A549 treated with AZD2906 at 1 μM for 4 hours (cell line): ENCODE data around the gene FZD1. TPM values are rescaled to one million over a fixed set of nuclear protein-coding genes. Genes with fewer than 3 reads are reported as not detected.

Experiments
- total RNA-seq: library from RNA; stranded (reverse); fragments of 200-300 nt; extraction: Qiagen RNA extraction; gene quantifications from 5 replicates; pipeline ENCODE4 v1.2.3, GENCODE V29; 2022

FZD1 gene
- 2.2 to 2.5 TPM (median 2.3 TPM) in 5 replicates for total RNA-seq

GRCh38 chr7:91264046-91264923, at the start of gene FZD1:
FZD1 (plus strand) TSS chr7:91264433; CDS start chr7:91264881, 448 bp downstream.

